GM12878 (cell line): ENCODE data around the gene RRP36. TPM values are rescaled to one million over a fixed set of nuclear protein-coding genes. Genes with fewer than 3 reads are reported as not detected.

Experiments
- BHLHE40 ChIP-seq, 2 experiments: fragments of 450-650 bp in 1 of 2; IDR thresholded peaks; 2 replicates each; pipeline ENCODE4 v1.6.1; 2011 to 2017; ENCODE audit warnings: low read depth in 2 of 2, borderline replicate concordance in 1 of 2, improper control_type of control experiment in 1 of 2, low read length in 1 of 2, mild to moderate bottlenecking in 1 of 2
- CREM ChIP-seq: IDR thresholded peaks from 2 replicates; pipeline ENCODE4 v1.6.1; 2014; ENCODE audit warnings: antibody characterized with exemption, low read depth
- DPF2 ChIP-seq: fragments of 450-650 bp; IDR thresholded peaks from 2 replicates; pipeline ENCODE4 v1.6.1; 2017; ENCODE audit warnings: mild to moderate bottlenecking
- E2F4 ChIP-seq: IDR thresholded peaks from 2 replicates; pipeline ENCODE4 v1.6.1; 2012; ENCODE audit warnings: low read depth, low read length, improper control_type of control experiment
- E4F1 ChIP-seq: fragments of 450-650 bp; IDR thresholded peaks from 2 replicates; pipeline ENCODE4 v1.6.1; 2018; ENCODE audit warnings: borderline replicate concordance, mild to moderate bottlenecking; ENCODE audit not compliant: partially characterized antibody
- EED ChIP-seq: sonication (generic); IDR thresholded peaks from 2 replicates; pipeline ENCODE4 v1.6.1; 2016; ENCODE audit warnings: antibody characterized with exemption, low read depth
- IKZF1 ChIP-seq: fragments of 450-650 bp; conservative IDR thresholded peaks from 2 replicates; pipeline ENCODE4 v1.6.1; 2017; ENCODE audit warnings: antibody characterized with exemption, mild to moderate bottlenecking
- IKZF2 ChIP-seq, 2 experiments: fragments of 450-650 bp; IDR thresholded peaks; 2 replicates each; pipeline ENCODE4 v1.6.1; 2017; ENCODE audit warnings: mild to moderate bottlenecking in 2 of 2, moderate library complexity in 2 of 2
- MTA3 ChIP-seq: IDR thresholded peaks from 2 replicates; pipeline ENCODE4 v1.6.1; 2012; ENCODE audit warnings: low read length, inconsistent platforms, borderline replicate concordance
- NBN ChIP-seq: fragments of 450-650 bp; IDR thresholded peaks from 2 replicates; pipeline ENCODE4 v1.6.1; 2016
- NFYB ChIP-seq: IDR thresholded peaks from 2 replicates; pipeline ENCODE4 v1.6.1; 2011; ENCODE audit warnings: low read depth, mild to moderate bottlenecking, low read length, improper control_type of control experiment, moderate library complexity; ENCODE audit not compliant: insufficient read depth
- NR2F1 ChIP-seq: fragments of 450-650 bp; conservative IDR thresholded peaks from 2 replicates; pipeline ENCODE4 v1.6.1; 2017; ENCODE audit warnings: mild to moderate bottlenecking
- PAX5 ChIP-seq: IDR thresholded peaks from 2 replicates; pipeline ENCODE4 v1.6.1; 2011; ENCODE audit warnings: low read depth, low read length, borderline replicate concordance
- PML ChIP-seq: IDR thresholded peaks from 2 replicates; pipeline ENCODE4 v1.6.1; 2012; ENCODE audit warnings: low read length, inconsistent platforms
- POLR2AphosphoS2 ChIP-seq: IDR thresholded peaks from 2 replicates; pipeline ENCODE4 v1.6.1; 2011; ENCODE audit warnings: low read depth, mild to moderate bottlenecking, low read length, improper control_type of control experiment, moderate library complexity
- POLR2AphosphoS5 ChIP-seq: IDR thresholded peaks from 2 replicates; pipeline ENCODE4 v1.6.1; 2011; ENCODE audit warnings: mild to moderate bottlenecking, low read length, inconsistent platforms
- PRDM15 ChIP-seq: fragments of 450-650 bp; formaldehyde crosslinking; IDR thresholded peaks from 2 replicates; pipeline ENCODE4 v1.4.0; 2020; ENCODE audit warnings: mild to moderate bottlenecking, moderate library complexity
- SIX5 ChIP-seq: IDR thresholded peaks from 2 replicates; pipeline ENCODE4 v1.6.1; 2011; ENCODE audit warnings: mild to moderate bottlenecking, low read depth, low read length, moderate library complexity; ENCODE audit not compliant: severe bottlenecking
- SMAD5 ChIP-seq: IDR thresholded peaks from 2 replicates; pipeline ENCODE4 v1.6.1; 2016; ENCODE audit warnings: antibody characterized with exemption, low read depth
- SPI1 ChIP-seq: IDR thresholded peaks from 2 replicates; pipeline ENCODE4 v1.6.1; 2011; ENCODE audit warnings: low read depth, mild to moderate bottlenecking, low read length, moderate library complexity, borderline replicate concordance; ENCODE audit not compliant: insufficient read depth
- TAF1 ChIP-seq: IDR thresholded peaks from 2 replicates; pipeline ENCODE4 v1.6.1; 2011; ENCODE audit warnings: mild to moderate bottlenecking, low read depth, low read length, borderline replicate concordance
- TARDBP ChIP-seq: IDR thresholded peaks from 2 replicates; pipeline ENCODE4 v1.6.1; 2016; ENCODE audit warnings: borderline replicate concordance
- TCF12 ChIP-seq: IDR thresholded peaks from 2 replicates; pipeline ENCODE4 v1.6.1; 2011; ENCODE audit warnings: low read depth, mild to moderate bottlenecking, low read length
- YY1 ChIP-seq: IDR thresholded peaks from 2 replicates; pipeline ENCODE4 v1.6.1; 2011; ENCODE audit warnings: low read depth, mild to moderate bottlenecking, low read length
- ZBED1 ChIP-seq: IDR thresholded peaks from 2 replicates; pipeline ENCODE4 v1.6.1; 2016; ENCODE audit warnings: borderline replicate concordance
- polyA plus RNA-seq, 11 experiments: library from polyadenylated mRNA; depleted of rRNA in 4 of 11; unstranded in 6 of 11; stranded (reverse) in 5 of 11; fragments of >200 nt; fragmentation: Nextera tagmentation in 4 of 11; fragmentation: Illumina TruSeq in 1 of 11; extraction: Ambion mirVana in 4 of 11; extraction: Trizol in 1 of 11; gene quantifications; 1 replicate in 1 of 11; 2 replicates in 10 of 11; pipeline versions ENCODE4 v1.2.1 to v1.2.3, GENCODE V29; 2011 to 2016; ENCODE audit warnings: inconsistent platforms in 2 of 11, missing spikeins in 2 of 11, low read depth in 1 of 11
- total RNA-seq, 4 experiments: library from RNA; depleted of rRNA in 3 of 4; stranded (reverse); fragments of >200 nt in 3 of 4; fragmentation: Illumina TruSeq in 1 of 4; extraction: Trizol in 1 of 4; gene quantifications; 2 replicates each; pipeline versions ENCODE4 v1.2.1 to v1.2.3, GENCODE V29; 2013 to 2021

The RRP36 gene
- total and polyA plus RNA-seq, 10 of the 15 experiments (the other 5 are each of a cell fraction or from before 2014, with no cell fraction given): 17.6 to 101 (median 69.7) TPM

- TF ChIP-seq E2F4 (no peak), SIX5 (peak; percentile 8), TAF1 (peak; percentile 79; the same call in 1 of the 2 replicates), CREM (peak; percentile 41; the same call in 1 of the 2 replicates), NFYB (peak; percentile 45; the same call in 1 of the 2 replicates), DPF2 (peak; percentile 62; the same call in 1 of the 2 replicates), POLR2AphosphoS2 (peak; percentile 95), ZBED1 (peak; percentile 86; the same call in 1 of the 2 replicates), PRDM15 (no peak), IKZF2 (IDR thresholded peaks at IDR 0.05) (peak; percentile 87 to 90), POLR2AphosphoS5 (peak; percentile 93), EED (peak; percentile 79), SMAD5 (peak; percentile 89), MTA3 (peak; percentile 79; the same call in 1 of the 2 replicates), TARDBP (peak; percentile 74; the same call in 1 of the 2 replicates), PAX5 (peak; percentile 62; the same call in 1 of the 2 replicates), BHLHE40 (IDR thresholded peaks at IDR 0.05; ENCODE audit: borderline replicate concordance in 1 of 2, low read depth in 2 of 2, low read length in 1 of 2) (peak in 1 of 2 experiments; percentile 77; a peak in 2 of 4 replicates), NBN (no peak; the same call in 1 of the 2 replicates), NR2F1 (0 out of 2 replicates have a peak, but pooled peaks have one; percentile 47), IKZF1 (peak; percentile 93), PML (peak; percentile 88), E4F1 (peak; percentile 55), YY1 (peak; percentile 62), TCF12 (peak; percentile 54; the same call in 1 of the 2 replicates), SPI1 (peak; percentile 69)
These were observed 32.3 kb downstream of the RRP36 start, which contains the start of gene CUL7 (continued) for GRCh38 chr6:43053545-43054205.
